Lung (tissue), 12 donors: ENCODE measurements around the gene IL13. TPM values are rescaled to one million over a fixed set of nuclear protein-coding genes. Genes with fewer than 3 reads are reported as not detected.
"Not testable (repeated sequence)": the region's sequence is repeated elsewhere in the genome, so short reads cannot be mapped to it uniquely, and the experiment has no call there.

Experiments
- ATAC-seq: fragments of 200-7000 bp; cut with Tn5 transposase; one replicate; pipeline ENCODE4 v1.9.1; 2020; ENCODE audit warnings: moderate number of reproducible peaks; ENCODE audit not compliant: insufficient read depth, low FRiP score
- DNase-seq, 3 donors: peaks; one replicate each; pipeline ENCODE4 v3.0.0-alpha.2; 2013 to 2017
- H3K27ac ChIP-seq, 2 donors: one replicate each; pipeline ENCODE4 v1.5.1; 2013; ENCODE audit warnings: mild to moderate bottlenecking in 2 of 2, moderate library complexity in 2 of 2, control low read depth in 1 of 2, inconsistent platforms in 1 of 2, low read depth in 1 of 2, low read length in 1 of 2
- H3K27me3 ChIP-seq, 3 donors: one replicate each; pipeline ENCODE4 v1.5.1; 2013; ENCODE audit warnings: low read length in 2 of 3; ENCODE audit not compliant: control insufficient read depth in 3 of 3, insufficient read depth in 3 of 3
- H3K36me3 ChIP-seq, 4 donors: one replicate each; pipeline ENCODE4 v1.5.1; 2013; ENCODE audit warnings: low read length in 4 of 4, mild to moderate bottlenecking in 1 of 4, moderate library complexity in 1 of 4; ENCODE audit not compliant: control insufficient read depth in 4 of 4, insufficient read depth in 4 of 4
- H3K4me1 ChIP-seq, 5 donors: one replicate each; pipeline ENCODE4 v1.5.1; 2013; ENCODE audit warnings: low read length in 5 of 5, mild to moderate bottlenecking in 2 of 5, moderate library complexity in 1 of 5; ENCODE audit not compliant: control insufficient read depth in 5 of 5, insufficient read depth in 5 of 5
- H3K4me3 ChIP-seq: one replicate; pipeline ENCODE4 v1.5.1; 2013; ENCODE audit warnings: mild to moderate bottlenecking, control low read depth, moderate library complexity
- H3K9ac ChIP-seq, 2 donors: one replicate each; pipeline ENCODE4 v1.5.1; 2013; ENCODE audit warnings: low read length in 2 of 2, control low read depth in 1 of 2; ENCODE audit not compliant: insufficient read depth in 1 of 2
- H3K9me3 ChIP-seq, 4 donors: one replicate each; pipeline ENCODE4 v1.5.1; 2013; ENCODE audit warnings: low read length in 3 of 4, mild to moderate bottlenecking in 1 of 4, moderate library complexity in 1 of 4; ENCODE audit not compliant: control insufficient read depth in 4 of 4, insufficient read depth in 3 of 4
- WGBS, 2 donors: extraction: QIAGEN DNeasy Blood & Tissue Kit; methylation state at CpG; one replicate each; pipeline ENCODE4 v1.1.7; 2013; 5-methylcytosine and 5-hydroxymethylcytosine counted together
- polyA plus RNA-seq, 2 donors: library from polyadenylated mRNA; stranded (reverse); fragments of 200-250 nt; gene quantifications; one replicate each; pipeline ENCODE4 v1.2.1, GENCODE V29; 2013
- total RNA-seq, 2 donors: library from RNA; depleted of rRNA in 1 of 2; stranded (reverse); fragments of >200 nt in 1 of 2; gene quantifications; one replicate each; pipeline ENCODE4 v1.2.1, GENCODE V29; 2014 to 2021
- TF ChIP-seq, protein P1 (sequence below): IDR thresholded peaks from 2 replicates; pipeline ENCODE4 v1.5.1; 2012; ENCODE audit warnings: mild to moderate bottlenecking; ENCODE audit errors: control extremely low read depth, extremely low read depth
- donor health status: control.
- donor health status: control.
- donor health status: Bipolar disorder and iron deficiency.
- donor health status: healthy.
- donor health status: DM: yes; HTN: yes; CAD: no.

IL13 gene
- total and polyA plus RNA-seq, 4 donors, result 0.14 TPM; not detected in 3

GRCh38 chr5:132629230-132629944 is 28.6 kb upstream of the IL13 start:
- Histone ChIP-seq H3K9ac (no peak overlapping the region), H3K27ac (no peak overlapping the region), H3K9me3 (no peaks in the 10 kb centered on the region), H3K4me3 (no peak overlapping the region), H3K36me3 (peaks cover 0 to 6% (median 1%) of the 10 kb centered on the region in 4 donors), H3K27me3 (no peaks in the 10 kb centered on the region), H3K4me1 (no peaks in the 10 kb centered on the region)
- DNase-seq (no peak), ATAC-seq (no peak)
- TF ChIP-seq, protein P1, sequence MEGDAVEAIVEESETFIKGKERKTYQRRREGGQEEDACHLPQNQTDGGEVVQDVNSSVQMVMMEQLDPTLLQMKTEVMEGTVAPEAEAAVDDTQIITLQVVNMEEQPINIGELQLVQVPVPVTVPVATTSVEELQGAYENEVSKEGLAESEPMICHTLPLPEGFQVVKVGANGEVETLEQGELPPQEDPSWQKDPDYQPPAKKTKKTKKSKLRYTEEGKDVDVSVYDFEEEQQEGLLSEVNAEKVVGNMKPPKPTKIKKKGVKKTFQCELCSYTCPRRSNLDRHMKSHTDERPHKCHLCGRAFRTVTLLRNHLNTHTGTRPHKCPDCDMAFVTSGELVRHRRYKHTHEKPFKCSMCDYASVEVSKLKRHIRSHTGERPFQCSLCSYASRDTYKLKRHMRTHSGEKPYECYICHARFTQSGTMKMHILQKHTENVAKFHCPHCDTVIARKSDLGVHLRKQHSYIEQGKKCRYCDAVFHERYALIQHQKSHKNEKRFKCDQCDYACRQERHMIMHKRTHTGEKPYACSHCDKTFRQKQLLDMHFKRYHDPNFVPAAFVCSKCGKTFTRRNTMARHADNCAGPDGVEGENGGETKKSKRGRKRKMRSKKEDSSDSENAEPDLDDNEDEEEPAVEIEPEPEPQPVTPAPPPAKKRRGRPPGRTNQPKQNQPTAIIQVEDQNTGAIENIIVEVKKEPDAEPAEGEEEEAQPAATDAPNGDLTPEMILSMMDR, result no peak
- 78 to 82% methylated on average over 5 of the region's 5 CpGs for WGBS, 2 donors

DNA sequence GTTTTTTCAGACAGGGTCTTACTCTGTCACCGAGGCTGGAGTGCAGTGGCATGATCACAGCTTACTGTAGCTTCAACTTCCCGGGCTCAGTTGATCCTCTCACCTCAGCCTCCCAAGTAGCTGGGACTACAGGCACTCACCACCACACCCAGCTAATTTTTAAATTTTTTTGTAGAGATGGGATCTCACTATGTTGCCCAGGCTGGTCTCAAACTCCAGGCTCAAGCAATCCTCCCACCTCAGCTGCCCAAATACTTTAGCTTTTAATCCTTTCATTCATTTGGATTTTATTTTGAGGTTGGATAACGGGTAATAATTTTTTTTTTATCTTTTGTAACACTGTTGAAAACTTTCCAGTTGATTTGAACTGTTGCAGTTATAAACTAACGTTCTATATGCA is 24.4 kb upstream of the IL13 start:
- not testable (repeated sequence) for H3K4me3 ChIP-seq, DNase-seq, H3K9me3 ChIP-seq, H3K27ac ChIP-seq, ATAC-seq, H3K9ac ChIP-seq, H3K27me3 ChIP-seq, H3K4me1 ChIP-seq
- 94 to 97% methylated on average over 4 of the region's 4 CpGs for WGBS, 2 donors
- peaks cover 0 to 13% (median 10%) of the 10 kb centered on the region in 4 donors for H3K36me3 ChIP-seq

DNA sequence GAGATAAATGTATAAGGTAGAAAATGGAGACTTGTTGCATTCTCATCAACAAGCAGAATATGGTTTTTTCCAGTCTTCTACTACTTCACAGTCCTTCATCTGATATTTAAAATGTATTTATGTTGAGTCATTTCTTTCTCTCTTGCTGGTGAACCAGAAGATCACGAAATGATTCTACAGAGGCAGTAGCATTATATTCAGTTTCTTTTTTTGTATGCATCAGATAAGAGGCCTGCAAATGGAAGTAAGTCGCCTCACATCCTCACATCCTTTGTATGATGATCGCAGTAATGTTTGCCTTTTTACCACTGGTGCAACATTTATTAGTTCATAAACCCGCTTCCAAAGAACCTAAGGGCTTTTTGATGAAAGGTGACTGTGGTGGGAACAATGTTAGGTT is 22.1 kb upstream of the IL13 start:
- H3K36me3 ChIP-seq, result peaks cover 0 to 21% (median 19%) of the 10 kb centered on the region in 4 donors

DNA sequence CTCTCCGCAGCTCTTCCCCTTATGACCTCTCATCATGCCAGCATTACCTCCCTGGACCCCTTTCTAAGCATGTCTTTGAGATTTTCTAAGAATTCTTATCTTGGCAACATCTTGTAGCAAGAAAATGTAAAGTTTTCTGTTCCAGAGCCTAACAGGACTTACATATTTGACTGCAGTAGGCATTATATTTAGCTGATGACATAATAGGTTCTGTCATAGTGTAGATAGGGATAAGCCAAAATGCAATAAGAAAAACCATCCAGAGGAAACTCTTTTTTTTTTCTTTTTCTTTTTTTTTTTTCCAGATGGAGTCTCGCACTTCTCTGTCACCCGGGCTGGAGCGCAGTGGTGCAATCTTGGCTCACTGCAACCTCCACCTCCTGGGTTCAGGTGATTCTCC is 20.7 kb upstream of the IL13 start:
- no peak for DNase-seq
- no peak for ATAC-seq
- TF ChIP-seq, protein P1, result no peak
- H3K27me3 ChIP-seq, result no peaks in the 10 kb centered on the region
- H3K9me3 ChIP-seq, result no peaks in the 10 kb centered on the region
- peaks cover 9 to 27% (median 27%) of the 10 kb centered on the region in 4 donors for H3K36me3 ChIP-seq
- 91 to 96% methylated on average over 4 of the region's 4 CpGs for WGBS, 2 donors
- no peak overlapping the region for H3K27ac ChIP-seq
- no peak overlapping the region for H3K4me3 ChIP-seq
- no peaks in the 10 kb centered on the region for H3K4me1 ChIP-seq
- no peak overlapping the region for H3K9ac ChIP-seq

More for the DNA sequence above, 22.1 kb upstream of the IL13 start:
- TF ChIP-seq, protein P1, result no peak
- Histone ChIP-seq H3K9ac (no peak overlapping the region), H3K4me1 (no peaks in the 10 kb centered on the region), H3K4me3 (no peak overlapping the region), H3K27ac (no peak overlapping the region), H3K27me3 (no peaks in the 10 kb centered on the region), H3K9me3 (no peaks in the 10 kb centered on the region)
- ATAC-seq (no peak), DNase-seq (no peak)
- WGBS, 2 donors, result 86 to 89% methylated on average over 4 of the region's 4 CpGs
